Activated CD4-positive, alpha-beta memory T cell treated with anti-CD3 and anti-CD28 coated beads, Interleukin-2, amount 10 ng/mL, durations not matched to agents 7 days and 5 days (primary cell): Measurements from ENCODE around the gene SEMA4D. TPM values are rescaled to one million over a fixed set of nuclear protein-coding genes. Genes with fewer than 3 reads are reported as not detected.

Experiments used
- CTCF ChIA-PET: fragments of 350-600 bp; sonication (Branson Sonifier 250); formaldehyde crosslinking; loops from one replicate; lab custom pipeline; 2021; ENCODE audit warnings: antibody characterized with exemption, inconsistent platforms; lab: Charles Lee
- POLR2A ChIA-PET: fragments of 350-600 bp; sonication (Branson Sonifier 250); formaldehyde crosslinking; loops from one replicate; lab custom pipeline; 2021; ENCODE audit warnings: antibody characterized with exemption; lab: Charles Lee
- DNase-seq: peaks from one replicate; pipeline ENCODE4 v3.0.0-alpha.2; 2020
- H3K27ac Mint-ChIP-seq: one replicate; pipeline ENCODE4 v1.8.0; 2021; ENCODE audit warnings: mild to moderate bottlenecking, mixed read lengths
- H3K27me3 Mint-ChIP-seq: one replicate; pipeline ENCODE4 v1.8.0; 2021; ENCODE audit warnings: mixed read lengths
- H3K36me3 Mint-ChIP-seq: one replicate; pipeline ENCODE4 v1.8.0; 2021; ENCODE audit warnings: low read depth, mixed read lengths
- H3K4me1 Mint-ChIP-seq: one replicate; pipeline ENCODE4 v1.8.0; 2021; ENCODE audit warnings: mixed read lengths
- H3K4me3 Mint-ChIP-seq: one replicate; pipeline ENCODE4 v1.8.0; 2021; ENCODE audit warnings: mild to moderate bottlenecking, mixed read lengths
- H3K9me3 Mint-ChIP-seq: one replicate; pipeline ENCODE4 v1.8.0; 2021; ENCODE audit warnings: mixed read lengths
- total RNA-seq, 2 experiments: library from RNA; stranded (reverse); gene quantifications; one replicate each; pipeline ENCODE4 v1.2.3, GENCODE V29; 2021

Gene SEMA4D
- total RNA-seq, 2 experiments from 2014 or later, result 339 to 350 TPM

DNA sequence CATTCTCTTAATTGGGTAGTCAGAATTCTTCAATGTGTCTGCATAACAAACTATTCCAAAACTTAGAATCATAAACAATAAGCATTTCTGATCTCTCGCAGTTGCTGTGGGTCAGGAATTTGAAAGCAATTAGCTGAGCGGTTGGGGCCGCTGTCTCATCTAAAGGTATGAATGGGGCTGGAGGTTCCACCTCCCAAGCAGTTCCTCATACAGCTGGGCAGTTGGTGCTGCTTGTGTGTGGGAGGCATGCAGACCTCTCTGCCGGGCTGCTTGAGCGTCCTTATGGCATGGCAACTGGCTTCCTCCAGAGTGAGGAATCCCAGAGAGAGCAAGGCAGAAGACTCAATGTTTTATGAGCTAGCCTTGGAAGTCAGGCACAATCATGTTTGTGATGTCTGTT is 30.2 kb upstream of the SEMA4D start:
- ChIA-PET CTCF (interaction anchor here (5.0 kb wide), 1 partner anchor 21 kb away, joined by 24 read pairs; no protein-coding TSS in a partner anchor), POLR2A (interaction anchor here (0.9 to 3.6 kb wide), 6 partner anchors 8 to 209 kb away, joined by 4 to 16 read pairs (median 11); partner anchors contain the start of genes SECISBP2 and SEMA4D)
- H3K27me3 Mint-ChIP-seq, result no peaks in the 10 kb centered on the region
- peaks cover 95% of the 10 kb centered on the region for H3K4me1 Mint-ChIP-seq
- peaks cover 9% of the 10 kb centered on the region for H3K36me3 Mint-ChIP-seq
- H3K4me3 Mint-ChIP-seq, result no peak overlapping the region
- no peak for DNase-seq
- peak overlapping the region; percentile 38 for H3K27ac Mint-ChIP-seq
- peaks cover 10% of the 10 kb centered on the region for H3K9me3 Mint-ChIP-seq

DNA sequence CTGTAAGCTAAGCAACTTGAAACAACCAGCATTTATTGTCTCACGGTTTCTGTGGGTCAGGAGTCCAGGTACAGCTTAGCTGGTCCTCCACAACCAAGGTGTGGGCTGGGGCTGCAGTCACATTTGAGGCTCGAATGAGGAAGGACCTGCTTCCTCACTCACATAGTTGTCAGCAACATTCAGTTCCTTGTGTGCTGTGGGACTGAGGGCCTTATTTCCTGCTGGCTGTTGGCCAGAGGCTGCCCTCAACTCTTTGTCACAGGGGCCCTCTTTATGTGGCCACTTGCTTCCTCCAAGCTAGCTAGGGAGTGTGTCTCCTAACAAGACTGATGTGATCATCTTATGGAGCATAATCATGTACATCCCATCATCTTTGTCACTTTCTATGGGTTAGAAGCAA is 29.2 kb upstream of the SEMA4D start:
- no peaks in the 10 kb centered on the region for H3K27me3 Mint-ChIP-seq
- H3K36me3 Mint-ChIP-seq, result peaks cover 9% of the 10 kb centered on the region
- POLR2A ChIA-PET, result interaction anchor here (1.1 to 3.6 kb wide), 3 partner anchors 9 to 51 kb away, joined by 3 to 13 read pairs (median 12); no protein-coding TSS in a partner anchor
- H3K9me3 Mint-ChIP-seq, result peaks cover 10% of the 10 kb centered on the region
- CTCF ChIA-PET, result interaction anchor here (0.8 kb wide), 1 partner anchor 24 kb away, joined by 3 read pairs; no protein-coding TSS in a partner anchor
- H3K4me1 Mint-ChIP-seq, result peaks cover 95% of the 10 kb centered on the region
- H3K27ac Mint-ChIP-seq, result peak overlapping the region; percentile 7
- no peak for DNase-seq
- H3K4me3 Mint-ChIP-seq, result no peak overlapping the region

DNA sequence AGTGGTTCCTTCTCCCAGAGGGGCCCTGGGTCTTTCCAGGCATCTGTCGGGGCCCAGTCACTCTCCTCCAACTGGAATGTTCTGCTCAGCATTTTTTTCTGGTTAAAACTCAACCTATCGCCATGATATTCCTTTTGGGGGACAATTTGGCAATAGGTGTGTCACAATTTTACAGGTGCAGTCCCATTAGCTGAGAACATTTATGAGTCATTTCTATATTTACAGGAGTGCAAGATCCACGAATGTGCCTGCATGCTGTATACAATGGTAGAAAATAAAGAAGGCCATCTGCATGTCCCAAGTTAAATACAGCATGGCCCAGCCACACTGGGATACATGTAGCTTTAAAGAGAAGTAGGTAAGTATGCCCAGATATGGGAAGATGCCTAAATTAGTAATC is 28.8 kb upstream of the SEMA4D start:
- Mint-ChIP-seq H3K27me3 (no peaks in the 10 kb centered on the region), H3K36me3 (peaks cover 9% of the 10 kb centered on the region), H3K4me1 (peaks cover 95% of the 10 kb centered on the region), H3K4me3 (no peak overlapping the region), H3K27ac (no peak overlapping the region), H3K9me3 (peaks cover 10% of the 10 kb centered on the region)
- DNase-seq, result no peak
- CTCF ChIA-PET, result interaction anchor here (0.8 kb wide), 1 partner anchor 25 kb away, joined by 3 read pairs; no protein-coding TSS in a partner anchor
- POLR2A ChIA-PET, result interaction anchor here (1.1 to 3.6 kb wide), 3 partner anchors 9 to 50 kb away, joined by 3 to 13 read pairs (median 12); no protein-coding TSS in a partner anchor

DNA sequence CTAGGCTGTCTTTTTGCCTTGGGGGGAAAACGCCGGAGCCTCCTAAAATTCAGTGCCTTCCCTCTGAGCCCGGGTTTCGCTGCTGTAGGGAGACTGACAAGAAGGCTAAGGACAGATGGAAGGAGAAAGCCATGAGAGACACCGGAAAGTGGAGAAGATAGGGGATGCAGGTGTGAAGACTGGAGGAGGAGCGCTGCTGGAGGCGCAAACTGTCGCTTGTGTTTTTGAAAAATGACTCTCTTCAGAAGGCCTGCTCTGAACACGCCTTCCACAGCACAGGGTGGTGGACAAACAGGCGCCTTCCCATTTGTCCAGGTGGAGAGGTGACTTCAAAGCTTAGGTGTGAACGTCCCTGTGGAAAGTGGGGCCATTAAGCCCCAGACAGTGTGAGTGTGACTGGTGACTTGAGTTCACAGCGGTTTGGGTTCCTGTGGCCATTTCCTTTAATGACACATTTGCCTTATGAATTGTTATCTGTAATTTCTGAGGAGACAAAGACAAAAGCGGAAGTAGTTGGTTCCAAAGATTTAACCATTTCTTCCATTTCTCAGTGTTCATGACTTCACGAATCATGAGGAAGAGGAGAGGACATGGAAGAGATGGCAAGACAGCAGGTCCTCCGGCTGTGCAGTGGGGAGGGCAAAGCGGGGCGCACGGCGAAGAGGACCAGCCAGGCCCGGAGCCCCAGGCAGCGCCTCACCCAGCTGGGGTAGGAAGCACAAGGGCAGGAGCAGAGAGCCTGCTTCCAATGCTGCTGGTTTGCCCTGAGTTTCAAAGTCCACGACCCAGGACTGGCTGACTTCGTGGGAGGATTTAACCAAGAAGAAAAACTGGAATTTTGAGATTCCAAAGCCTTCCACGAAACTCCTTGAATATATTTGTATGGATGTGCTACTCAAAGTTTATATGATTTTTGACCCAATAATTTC is 27.8 kb upstream of the SEMA4D start:
- H3K27me3 Mint-ChIP-seq, result no peaks in the 10 kb centered on the region
- DNase-seq, result no peak
- peaks cover 95% of the 10 kb centered on the region for H3K4me1 Mint-ChIP-seq
- peaks cover 9% of the 10 kb centered on the region for H3K36me3 Mint-ChIP-seq
- no peak overlapping the region for H3K4me3 Mint-ChIP-seq
- H3K27ac Mint-ChIP-seq, result peak overlapping the region; percentile 41
- POLR2A ChIA-PET, result interaction anchor here (1.0 to 8.1 kb wide), 4 partner anchors 9 to 42 kb away, joined by 3 to 124 read pairs (median 44); no protein-coding TSS in a partner anchor
- peaks cover 10% of the 10 kb centered on the region for H3K9me3 Mint-ChIP-seq
- CTCF ChIA-PET, result interaction anchor here (0.8 to 5.2 kb wide), 3 partner anchors 9 to 25 kb away, joined by 3 to 43 read pairs (median 3); no protein-coding TSS in a partner anchor

DNA sequence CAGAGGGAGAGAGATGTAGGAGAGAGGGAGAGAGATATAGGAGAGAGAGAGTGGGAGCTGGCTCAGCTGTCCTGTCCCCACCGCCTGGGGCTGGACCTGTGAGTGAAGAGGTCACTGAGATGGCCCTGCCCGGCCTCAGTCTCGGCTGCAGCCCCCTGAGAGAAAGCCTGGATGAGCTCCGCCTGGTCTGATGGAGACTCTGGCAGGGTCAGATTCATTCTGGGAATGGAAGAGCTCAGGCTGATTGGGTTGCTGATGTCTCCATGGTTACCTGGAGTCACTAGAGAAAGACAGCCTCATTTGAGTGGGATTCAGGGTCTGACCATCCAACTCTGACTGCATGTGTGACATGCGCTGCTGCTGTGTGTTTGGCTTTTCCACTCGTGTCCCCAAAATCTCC is 27.1 kb upstream of the SEMA4D start:
- DNase-seq, result no peak
- H3K27me3 Mint-ChIP-seq, result no peaks in the 10 kb centered on the region
- peak overlapping the region; percentile 100 for H3K27ac Mint-ChIP-seq
- peaks cover 9% of the 10 kb centered on the region for H3K36me3 Mint-ChIP-seq
- peaks cover 95% of the 10 kb centered on the region for H3K4me1 Mint-ChIP-seq
- POLR2A ChIA-PET, result interaction anchor here (1.0 to 8.1 kb wide), 3 partner anchors 10 to 41 kb away, joined by 3 to 124 read pairs (median 77); no protein-coding TSS in a partner anchor
- CTCF ChIA-PET, result interaction anchor here (0.9 to 5.2 kb wide), 2 partner anchors 9 to 24 kb away, joined by 3 to 43 read pairs; no protein-coding TSS in a partner anchor
- H3K9me3 Mint-ChIP-seq, result peaks cover 10% of the 10 kb centered on the region
- no peak overlapping the region for H3K4me3 Mint-ChIP-seq

DNA sequence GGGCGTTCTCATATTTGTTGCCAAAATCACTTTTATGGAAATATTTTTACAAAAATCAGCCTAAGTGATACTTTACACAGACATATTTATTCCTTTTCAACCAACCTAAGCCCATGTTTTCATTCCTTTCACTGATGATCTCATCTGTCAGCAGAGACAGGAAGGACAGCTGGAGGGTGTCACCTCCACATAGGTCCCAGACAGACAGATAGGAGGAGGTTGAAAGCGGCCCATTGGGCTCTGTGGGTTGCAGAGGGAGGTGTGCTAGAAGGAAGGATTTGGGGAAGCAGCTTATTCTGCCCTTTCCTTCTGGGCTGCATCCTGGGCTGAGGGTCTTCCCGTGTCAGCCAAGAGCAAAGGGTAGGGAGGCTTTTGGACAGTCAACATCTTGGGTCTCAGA is 26.0 kb upstream of the SEMA4D start:
- Mint-ChIP-seq H3K9me3 (peaks cover 10% of the 10 kb centered on the region), H3K27ac (peak overlapping the region; percentile 100), H3K4me3 (peak overlapping the region; percentile 22), H3K36me3 (peaks cover 12% of the 10 kb centered on the region), H3K4me1 (peaks cover 96% of the 10 kb centered on the region), H3K27me3 (no peaks in the 10 kb centered on the region)
- POLR2A ChIA-PET, result interaction anchor here (0.8 to 8.1 kb wide), 23 partner anchors 11 to 219 kb away, joined by 3 to 124 read pairs (median 7); partner anchors contain the start of genes GADD45G and SEMA4D
- CTCF ChIA-PET, result interaction anchor here (0.9 to 5.2 kb wide), 9 partner anchors 13 to 205 kb away, joined by 3 to 43 read pairs (median 4); partner anchors contain the start of gene SECISBP2
- peak; percentile 72 for DNase-seq

DNA sequence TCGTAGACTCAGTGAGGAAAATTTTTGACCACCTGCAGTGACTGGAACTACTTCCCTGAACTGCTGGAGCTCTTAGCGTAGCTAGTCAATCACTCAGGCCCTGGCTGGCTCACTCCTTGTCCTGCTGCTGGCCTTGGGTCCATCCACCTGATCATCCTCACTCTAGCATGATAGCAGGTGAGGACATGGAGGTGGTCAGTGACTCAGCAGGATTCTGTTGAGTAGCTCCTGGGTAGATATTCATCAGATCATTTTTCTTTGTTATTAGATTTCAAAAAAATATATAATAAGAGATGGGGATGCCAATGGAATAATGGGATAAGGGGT is 25.0 kb upstream of the SEMA4D start:
- peaks cover 7% of the 10 kb centered on the region for H3K36me3 Mint-ChIP-seq
- DNase-seq, result no peak
- ChIA-PET POLR2A (interaction anchor here (0.8 to 8.1 kb wide), 31 partner anchors 10 to 220 kb away, joined by 3 to 124 read pairs (median 5); partner anchors contain the start of genes GADD45G, SECISBP2 and SEMA4D), CTCF (interaction anchor here (0.8 to 5.2 kb wide), 11 partner anchors 8 to 96 kb away, joined by 3 to 43 read pairs (median 4); no protein-coding TSS in a partner anchor)
- H3K27ac Mint-ChIP-seq, result peak overlapping the region; percentile 100
- no peaks in the 10 kb centered on the region for H3K27me3 Mint-ChIP-seq
- peaks cover 95% of the 10 kb centered on the region for H3K4me1 Mint-ChIP-seq
- H3K4me3 Mint-ChIP-seq, result peak overlapping the region; percentile 61
- H3K9me3 Mint-ChIP-seq, result peaks cover 4% of the 10 kb centered on the region

DNA sequence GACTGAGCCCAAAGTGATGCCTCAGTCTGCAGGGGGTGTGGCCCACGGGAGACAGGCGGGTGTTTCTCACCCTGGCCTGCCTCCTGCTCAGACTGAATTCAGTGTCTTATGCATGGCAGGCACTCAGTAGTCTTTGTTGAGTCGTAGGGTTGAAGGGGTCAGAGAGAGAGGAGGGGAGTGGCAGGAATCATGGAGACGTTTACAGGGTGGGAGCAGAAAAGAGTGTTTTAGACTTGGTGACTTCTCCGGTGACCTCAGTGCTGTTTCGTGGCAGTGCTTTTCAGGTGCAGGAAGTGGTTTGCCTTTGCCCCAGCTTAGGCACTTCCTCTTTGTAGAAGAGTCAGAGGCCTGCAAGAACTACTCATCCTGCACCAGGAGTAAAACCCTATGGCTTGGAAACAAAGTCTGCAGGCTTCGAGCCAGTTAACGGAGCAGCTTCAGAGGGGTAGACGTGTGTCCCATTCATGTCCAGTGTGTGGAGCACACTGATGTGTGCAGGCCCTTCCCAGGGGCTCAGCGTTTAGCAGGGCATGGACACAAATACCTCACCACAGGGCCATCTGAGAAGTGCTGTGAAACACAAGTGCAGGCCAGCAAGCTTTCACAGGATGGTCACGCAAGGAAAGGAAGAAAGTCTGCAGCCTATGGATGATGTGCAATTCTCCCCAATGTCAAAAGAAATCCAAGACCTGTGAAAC is 24.5 kb upstream of the SEMA4D start:
- DNase-seq, result peak; percentile 88
- Mint-ChIP-seq H3K4me3 (peak overlapping the region; percentile 61), H3K36me3 (peaks cover 7% of the 10 kb centered on the region), H3K9me3 (peaks cover 3% of the 10 kb centered on the region), H3K27me3 (no peaks in the 10 kb centered on the region), H3K4me1 (peaks cover 92% of the 10 kb centered on the region), H3K27ac (peak overlapping the region; percentile 100)
- POLR2A ChIA-PET, result interaction anchor here (0.8 to 8.1 kb wide), 30 partner anchors 9 to 212 kb away, joined by 3 to 124 read pairs (median 5); partner anchors contain the start of genes GADD45G, SECISBP2 and SEMA4D
- CTCF ChIA-PET, result interaction anchor here (0.8 to 5.2 kb wide), 10 partner anchors 8 to 96 kb away, joined by 3 to 43 read pairs (median 4); no protein-coding TSS in a partner anchor

DNA sequence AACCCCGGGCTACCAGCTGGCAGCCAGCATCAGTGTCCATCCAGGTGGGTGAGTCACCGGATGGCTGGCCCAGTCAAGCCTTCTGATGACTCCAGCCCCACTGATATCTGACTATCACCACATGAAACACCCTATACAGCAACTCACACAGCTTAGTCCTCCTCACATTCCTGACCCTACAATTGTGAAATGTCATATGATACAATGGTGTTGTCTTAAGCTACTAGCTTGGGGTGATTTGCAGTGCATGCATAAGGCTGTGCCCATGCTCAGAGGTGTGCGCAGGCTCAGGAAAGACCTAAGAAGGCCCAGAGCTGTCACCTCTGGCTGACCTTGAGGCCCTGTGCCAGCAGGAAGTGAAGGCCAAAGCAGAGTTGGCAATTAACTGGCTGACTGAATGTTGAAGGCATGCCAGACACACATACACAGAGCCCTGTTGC is 21.5 kb upstream of the SEMA4D start:
- no peaks in the 10 kb centered on the region for H3K9me3 Mint-ChIP-seq
- ChIA-PET POLR2A (interaction anchor here (0.9 to 8.1 kb wide), 10 partner anchors 9 to 201 kb away, joined by 3 to 124 read pairs (median 4); partner anchors contain the start of genes SECISBP2 and SEMA4D), CTCF (interaction anchor here (1.4 kb wide), 1 partner anchor 29 kb away, joined by 6 read pairs; no protein-coding TSS in a partner anchor)
- no peak overlapping the region for H3K4me3 Mint-ChIP-seq
- peaks cover 66% of the 10 kb centered on the region for H3K4me1 Mint-ChIP-seq
- DNase-seq, result peak; percentile 38
- H3K36me3 Mint-ChIP-seq, result peaks cover 4% of the 10 kb centered on the region
- H3K27me3 Mint-ChIP-seq, result no peaks in the 10 kb centered on the region
- peak overlapping the region; percentile 64 for H3K27ac Mint-ChIP-seq

DNA sequence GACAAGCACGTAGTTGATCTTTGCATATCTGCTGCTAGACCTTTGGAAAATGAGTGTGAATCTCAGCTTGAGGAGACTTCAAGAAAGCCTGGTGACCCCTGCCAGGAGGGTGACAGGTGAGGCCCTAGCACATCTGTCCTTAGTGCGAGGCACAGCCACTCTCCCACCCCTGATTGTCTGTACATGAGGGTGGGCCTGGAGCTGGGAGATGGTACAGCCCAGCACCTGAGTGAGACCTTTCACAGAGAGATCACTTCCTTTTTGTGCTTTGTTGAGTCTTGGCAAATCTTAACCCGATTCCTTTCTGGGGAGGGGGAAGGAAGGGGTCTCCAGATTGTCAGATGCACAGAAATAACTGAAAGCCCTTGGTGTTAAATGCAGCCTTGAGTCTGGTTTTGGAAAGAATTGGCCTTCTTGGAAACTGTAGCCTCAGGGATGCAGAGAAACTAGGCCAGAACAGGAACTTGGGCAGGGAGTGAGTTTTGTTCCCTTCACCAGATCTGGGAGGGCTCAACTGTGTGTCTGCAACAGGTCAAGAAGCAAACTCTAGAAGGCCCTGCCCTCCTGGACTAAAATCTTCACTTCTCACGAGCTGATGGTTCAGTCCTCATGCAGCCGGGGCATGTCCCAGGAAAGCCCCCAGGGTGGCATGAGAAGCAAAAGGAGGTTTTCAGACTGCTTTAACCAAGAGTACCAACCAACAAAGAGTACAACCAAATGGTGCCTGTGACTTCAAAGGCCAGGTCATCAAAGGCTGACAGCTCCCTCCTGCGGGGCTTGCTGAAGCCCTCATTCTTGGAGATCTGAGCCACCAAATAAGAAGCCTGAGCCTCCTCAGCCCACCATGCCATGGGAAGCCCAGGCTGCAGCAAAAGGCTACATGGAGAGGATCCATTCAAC is 20.8 kb upstream of the SEMA4D start:
- ChIA-PET CTCF (interaction anchor here (1.0 to 1.4 kb wide), 2 partner anchors 15 to 30 kb away, joined by 3 to 6 read pairs; no protein-coding TSS in a partner anchor), POLR2A (interaction anchor here (0.9 to 8.1 kb wide), 7 partner anchors 16 to 91 kb away, joined by 3 to 124 read pairs (median 3); partner anchors contain the start of gene SEMA4D)
- no peaks in the 10 kb centered on the region for H3K27me3 Mint-ChIP-seq
- no peaks in the 10 kb centered on the region for H3K9me3 Mint-ChIP-seq
- H3K36me3 Mint-ChIP-seq, result peaks cover 4% of the 10 kb centered on the region
- no peak for DNase-seq
- no peak overlapping the region for H3K4me3 Mint-ChIP-seq
- peaks cover 61% of the 10 kb centered on the region for H3K4me1 Mint-ChIP-seq
- H3K27ac Mint-ChIP-seq, result peak overlapping the region; percentile 54

DNA sequence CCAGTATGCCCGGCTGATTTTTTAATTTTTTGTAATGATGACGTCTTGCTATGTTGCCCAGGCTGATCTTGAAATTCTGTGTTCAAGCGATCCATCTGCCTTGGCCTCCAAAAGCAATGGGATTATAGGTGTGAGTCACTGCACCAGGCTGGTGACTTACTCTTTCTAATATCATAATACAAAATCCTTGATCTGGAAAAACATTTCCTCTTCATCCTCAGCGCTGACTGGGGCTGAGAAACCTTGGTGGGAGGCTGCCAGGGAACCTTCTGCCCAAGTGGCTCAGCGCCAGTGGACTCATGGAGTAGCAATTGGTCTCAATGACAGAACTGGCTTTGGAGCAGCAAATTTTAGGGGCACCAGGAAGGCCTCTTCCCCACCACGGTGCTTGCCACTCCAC is 17.5 kb upstream of the SEMA4D start:
- CTCF ChIA-PET, result no interaction called here
- no peak overlapping the region for H3K27ac Mint-ChIP-seq
- POLR2A ChIA-PET, result interaction anchor here (1.1 kb wide), 1 partner anchor 8 kb away, joined by 4 read pairs; no protein-coding TSS in a partner anchor

More for the DNA sequence above, 17.5 kb upstream of the SEMA4D start:
- Mint-ChIP-seq H3K27me3 (no peaks in the 10 kb centered on the region), H3K36me3 (peaks cover 11% of the 10 kb centered on the region), H3K9me3 (no peaks in the 10 kb centered on the region), H3K4me3 (no peak overlapping the region), H3K4me1 (peaks cover 44% of the 10 kb centered on the region)
- DNase-seq, result no peak
